HL-60 (cell line): ENCODE data around the gene TMPRSS15.

Experiments used
- DNase-seq, 2 experiments: peaks; one replicate each; pipeline ENCODE4 v3.0.0-alpha.2; 2010 to 2020; ENCODE audit warnings: low read depth in 1 of 2, low spot score in 1 of 2
- H3K27ac ChIP-seq: fragments of 250-450 bp; sonication (Bioruptor Pico); replicated peaks from 2 replicates; pipeline ENCODE4 v1.5.1; 2020; ENCODE audit warnings: mild to moderate bottlenecking, moderate library complexity
- H3K27me3 ChIP-seq: fragments of 250-450 bp; sonication (Bioruptor Pico); 2 replicates; pipeline ENCODE4 v1.5.1; 2021; ENCODE audit warnings: mild to moderate bottlenecking, moderate library complexity; ENCODE audit not compliant: insufficient read depth, poor library complexity, severe bottlenecking
- H3K4me3 ChIP-seq: replicated peaks from 2 replicates; pipeline ENCODE4 v1.5.1; 2011; ENCODE audit warnings: mild to moderate bottlenecking, control low read depth, low read length; ENCODE audit not compliant: insufficient read depth
- GABPA ChIP-seq: IDR thresholded peaks from 2 replicates; pipeline ENCODE4 v1.6.1; 2012; ENCODE audit warnings: low read depth
- POLR2AphosphoS5 ChIP-seq: IDR thresholded peaks from 2 replicates; pipeline ENCODE4 v1.6.1; 2012; ENCODE audit warnings: low read depth
- SPI1 ChIP-seq: IDR thresholded peaks from 2 replicates; pipeline ENCODE4 v1.6.1; 2012; ENCODE audit warnings: low read depth, mild to moderate bottlenecking, borderline replicate concordance
- TF ChIP-seq, protein P1 (sequence below): IDR thresholded peaks from one replicate; pipeline ENCODE4 v1.5.1; 2011; ENCODE audit warnings: low read length, control low read depth, inconsistent platforms; ENCODE audit not compliant: insufficient read depth
- TF ChIP-seq, protein P2 (sequence below): IDR thresholded peaks from 2 replicates; pipeline ENCODE4 v1.6.1; 2012; ENCODE audit warnings: low read depth; ENCODE audit not compliant: insufficient replicate concordance

TMPRSS15 gene

DNA sequence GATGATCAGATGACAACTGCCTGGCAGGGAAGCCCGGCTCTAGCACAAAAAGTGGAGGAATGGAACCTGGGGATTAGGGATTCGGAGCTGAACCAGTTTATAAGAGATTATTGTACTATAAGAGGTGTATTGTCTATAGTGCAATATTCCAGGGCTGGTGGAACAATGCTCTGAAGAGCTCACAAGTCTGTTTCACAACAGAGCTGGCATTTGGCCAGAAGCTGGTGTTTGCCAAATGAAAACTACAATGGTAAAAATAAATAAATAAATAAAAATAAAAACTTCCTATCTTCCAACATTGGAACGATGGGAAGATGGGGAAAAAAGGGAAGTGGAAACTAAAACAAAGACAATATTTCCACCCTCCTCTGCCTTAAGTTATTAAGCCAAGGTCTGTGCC, 85.4 kb downstream of the TMPRSS15 start:
- DNase-seq, result no peak
- H3K27me3 ChIP-seq, result no peaks in the 10 kb centered on the region
- H3K4me3 ChIP-seq, result no peak overlapping the region
- no peak for TF ChIP-seq POLR2AphosphoS5
- TF ChIP-seq, protein P1, sequence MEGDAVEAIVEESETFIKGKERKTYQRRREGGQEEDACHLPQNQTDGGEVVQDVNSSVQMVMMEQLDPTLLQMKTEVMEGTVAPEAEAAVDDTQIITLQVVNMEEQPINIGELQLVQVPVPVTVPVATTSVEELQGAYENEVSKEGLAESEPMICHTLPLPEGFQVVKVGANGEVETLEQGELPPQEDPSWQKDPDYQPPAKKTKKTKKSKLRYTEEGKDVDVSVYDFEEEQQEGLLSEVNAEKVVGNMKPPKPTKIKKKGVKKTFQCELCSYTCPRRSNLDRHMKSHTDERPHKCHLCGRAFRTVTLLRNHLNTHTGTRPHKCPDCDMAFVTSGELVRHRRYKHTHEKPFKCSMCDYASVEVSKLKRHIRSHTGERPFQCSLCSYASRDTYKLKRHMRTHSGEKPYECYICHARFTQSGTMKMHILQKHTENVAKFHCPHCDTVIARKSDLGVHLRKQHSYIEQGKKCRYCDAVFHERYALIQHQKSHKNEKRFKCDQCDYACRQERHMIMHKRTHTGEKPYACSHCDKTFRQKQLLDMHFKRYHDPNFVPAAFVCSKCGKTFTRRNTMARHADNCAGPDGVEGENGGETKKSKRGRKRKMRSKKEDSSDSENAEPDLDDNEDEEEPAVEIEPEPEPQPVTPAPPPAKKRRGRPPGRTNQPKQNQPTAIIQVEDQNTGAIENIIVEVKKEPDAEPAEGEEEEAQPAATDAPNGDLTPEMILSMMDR, result no peak
- TF ChIP-seq GABPA, result no peak
- TF ChIP-seq, protein P2, sequence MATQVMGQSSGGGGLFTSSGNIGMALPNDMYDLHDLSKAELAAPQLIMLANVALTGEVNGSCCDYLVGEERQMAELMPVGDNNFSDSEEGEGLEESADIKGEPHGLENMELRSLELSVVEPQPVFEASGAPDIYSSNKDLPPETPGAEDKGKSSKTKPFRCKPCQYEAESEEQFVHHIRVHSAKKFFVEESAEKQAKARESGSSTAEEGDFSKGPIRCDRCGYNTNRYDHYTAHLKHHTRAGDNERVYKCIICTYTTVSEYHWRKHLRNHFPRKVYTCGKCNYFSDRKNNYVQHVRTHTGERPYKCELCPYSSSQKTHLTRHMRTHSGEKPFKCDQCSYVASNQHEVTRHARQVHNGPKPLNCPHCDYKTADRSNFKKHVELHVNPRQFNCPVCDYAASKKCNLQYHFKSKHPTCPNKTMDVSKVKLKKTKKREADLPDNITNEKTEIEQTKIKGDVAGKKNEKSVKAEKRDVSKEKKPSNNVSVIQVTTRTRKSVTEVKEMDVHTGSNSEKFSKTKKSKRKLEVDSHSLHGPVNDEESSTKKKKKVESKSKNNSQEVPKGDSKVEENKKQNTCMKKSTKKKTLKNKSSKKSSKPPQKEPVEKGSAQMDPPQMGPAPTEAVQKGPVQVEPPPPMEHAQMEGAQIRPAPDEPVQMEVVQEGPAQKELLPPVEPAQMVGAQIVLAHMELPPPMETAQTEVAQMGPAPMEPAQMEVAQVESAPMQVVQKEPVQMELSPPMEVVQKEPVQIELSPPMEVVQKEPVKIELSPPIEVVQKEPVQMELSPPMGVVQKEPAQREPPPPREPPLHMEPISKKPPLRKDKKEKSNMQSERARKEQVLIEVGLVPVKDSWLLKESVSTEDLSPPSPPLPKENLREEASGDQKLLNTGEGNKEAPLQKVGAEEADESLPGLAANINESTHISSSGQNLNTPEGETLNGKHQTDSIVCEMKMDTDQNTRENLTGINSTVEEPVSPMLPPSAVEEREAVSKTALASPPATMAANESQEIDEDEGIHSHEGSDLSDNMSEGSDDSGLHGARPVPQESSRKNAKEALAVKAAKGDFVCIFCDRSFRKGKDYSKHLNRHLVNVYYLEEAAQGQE, result no peak
- no peak for TF ChIP-seq SPI1
- no peak overlapping the region for H3K27ac ChIP-seq

DNA sequence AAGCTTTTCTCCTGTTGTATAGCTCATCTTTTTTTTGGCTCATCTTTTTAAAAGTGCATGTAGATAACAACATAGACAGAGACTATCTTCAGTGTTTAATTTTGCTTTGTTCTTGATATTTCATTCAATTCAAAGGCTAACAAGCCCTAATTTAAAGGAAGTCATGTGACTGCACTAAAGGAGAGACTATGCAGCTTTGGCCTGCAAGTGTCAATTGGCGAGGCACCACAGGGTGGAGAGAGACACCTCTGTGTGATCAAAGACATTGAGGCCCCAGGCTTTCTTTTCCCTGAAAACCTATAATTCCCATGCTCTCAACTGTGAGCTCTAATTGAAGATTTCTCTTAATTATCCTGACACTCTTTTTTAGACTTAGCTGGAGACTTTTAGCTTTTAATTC, 105.4 kb downstream of the TMPRSS15 start:
- Histone ChIP-seq H3K27me3 (no peaks in the 10 kb centered on the region), H3K4me3 (no peak overlapping the region), H3K27ac (no peak overlapping the region)
- DNase-seq, result no peak
- TF ChIP-seq, protein P1, result no peak
- TF ChIP-seq, protein P2, result no peak
- TF ChIP-seq POLR2AphosphoS5 (no peak), SPI1 (no peak), GABPA (no peak)

DNA sequence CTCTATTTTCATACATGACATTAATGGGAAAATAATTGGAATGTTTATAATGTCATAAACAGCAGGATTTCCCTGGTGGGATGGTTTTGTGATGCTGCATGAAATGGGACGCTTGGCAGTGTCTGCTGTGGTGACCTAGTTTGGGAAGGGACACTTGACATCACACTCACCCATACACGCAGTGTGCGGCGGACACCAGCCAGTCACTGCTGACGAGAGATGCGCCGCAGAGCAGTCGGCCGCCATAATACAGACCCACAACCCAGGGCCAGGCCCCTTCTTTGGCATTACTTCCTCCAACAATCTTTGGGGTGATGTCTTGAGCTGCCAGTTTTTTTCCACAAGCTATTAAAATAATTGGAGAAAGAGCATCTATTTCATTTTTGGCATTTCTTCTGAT, 109.5 kb downstream of the TMPRSS15 start:
- TF ChIP-seq, protein P2, result no peak
- Histone ChIP-seq H3K4me3 (no peak overlapping the region), H3K27me3 (no peaks in the 10 kb centered on the region), H3K27ac (no peak overlapping the region)
- DNase-seq, result no peak

DNA sequence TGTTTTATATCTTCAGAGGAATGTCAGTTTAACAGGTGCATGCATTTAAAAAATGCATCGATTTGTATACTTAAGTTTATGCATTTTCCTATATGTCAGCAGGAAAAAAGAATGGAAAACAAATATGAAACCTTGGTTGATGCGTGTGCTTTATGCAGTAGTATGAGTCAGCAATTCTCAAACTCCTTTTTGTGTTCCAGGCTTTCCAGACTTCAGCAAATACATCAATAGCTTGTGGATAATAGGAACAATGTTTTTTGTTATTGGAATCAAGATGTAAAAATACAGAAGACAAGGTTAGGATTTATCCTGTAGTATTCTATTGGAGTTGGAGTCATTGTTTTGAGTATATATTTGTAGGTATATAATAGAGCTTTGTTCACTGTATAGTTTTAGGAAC, 113.7 kb downstream of the TMPRSS15 start:
- no peaks in the 10 kb centered on the region for H3K27me3 ChIP-seq
- TF ChIP-seq, protein P1, result no peak
- TF ChIP-seq GABPA (no peak), POLR2AphosphoS5 (no peak), SPI1 (no peak)
- TF ChIP-seq, protein P2, result no peak
- no peak for DNase-seq
- H3K4me3 ChIP-seq, result no peak overlapping the region
- no peak overlapping the region for H3K27ac ChIP-seq
